GM18498 (cell line): ENCODE data around the gene AREL1.

Experiments used
- ATAC-seq: cut with Tn5 transposase; IDR thresholded peaks from one replicate; pipeline ENCODE4 v1.9.1; 2021; ENCODE audit warnings: mild to moderate bottlenecking, moderate library complexity; ENCODE audit not compliant: unreplicated experiment

AREL1 gene

DNA sequence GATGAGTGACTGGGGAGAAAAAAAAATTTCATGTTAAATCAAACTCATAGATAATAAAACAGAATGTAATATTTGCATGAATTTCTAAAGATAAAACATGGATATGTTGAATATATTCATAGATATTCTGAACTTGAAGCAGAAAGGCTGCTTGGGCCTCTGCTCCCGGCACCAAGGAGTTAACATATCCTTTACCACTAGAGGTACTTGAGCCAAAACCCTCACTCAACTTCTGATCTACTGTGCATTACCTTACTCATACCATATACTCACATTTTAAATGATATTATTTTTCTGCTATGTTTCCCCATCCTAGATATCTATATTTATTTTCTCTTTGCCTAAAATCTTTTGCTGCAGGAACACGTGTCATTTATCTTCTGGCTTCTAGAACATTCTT is 14.9 kb downstream of the AREL1 start:
- ATAC-seq, result no peak

DNA sequence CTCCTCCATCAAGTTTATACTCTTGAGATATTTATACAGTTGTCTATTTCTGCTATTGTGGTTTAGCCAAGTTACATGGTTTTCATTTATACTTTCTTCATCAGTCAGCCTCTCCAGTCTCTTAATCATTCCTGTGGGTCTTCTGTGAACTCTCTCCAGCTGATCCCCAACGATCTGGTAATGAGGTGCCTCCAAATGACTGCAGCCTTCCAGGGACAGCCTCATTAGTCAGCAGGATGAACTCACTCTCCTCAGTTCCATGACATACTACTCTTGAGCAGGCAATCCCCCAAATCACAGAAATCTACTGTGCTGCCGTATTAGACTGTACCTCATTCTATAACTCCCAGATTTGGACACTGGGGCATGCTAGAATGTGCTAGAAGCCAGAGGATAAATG is 15.3 kb downstream of the AREL1 start:
- no peak for ATAC-seq

DNA sequence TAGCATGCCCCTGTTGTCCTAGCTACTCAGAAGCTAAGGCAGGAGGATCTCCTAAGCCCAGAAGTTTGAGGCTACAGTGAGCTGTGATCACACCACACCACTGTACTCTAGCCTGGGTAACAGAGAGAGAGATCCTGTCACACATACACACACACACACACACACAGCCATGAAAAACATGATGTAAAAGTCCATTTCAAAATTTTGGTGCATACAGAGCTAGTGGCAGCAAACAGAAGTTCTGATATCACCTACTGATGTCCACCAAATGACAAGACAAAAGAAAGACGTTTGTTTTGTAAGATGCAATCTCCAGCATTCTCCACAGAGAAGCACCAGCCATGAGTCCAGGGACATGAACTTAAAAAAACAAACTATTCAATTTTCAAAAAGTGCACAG is 15.9 kb downstream of the AREL1 start:
- no peak for ATAC-seq

DNA sequence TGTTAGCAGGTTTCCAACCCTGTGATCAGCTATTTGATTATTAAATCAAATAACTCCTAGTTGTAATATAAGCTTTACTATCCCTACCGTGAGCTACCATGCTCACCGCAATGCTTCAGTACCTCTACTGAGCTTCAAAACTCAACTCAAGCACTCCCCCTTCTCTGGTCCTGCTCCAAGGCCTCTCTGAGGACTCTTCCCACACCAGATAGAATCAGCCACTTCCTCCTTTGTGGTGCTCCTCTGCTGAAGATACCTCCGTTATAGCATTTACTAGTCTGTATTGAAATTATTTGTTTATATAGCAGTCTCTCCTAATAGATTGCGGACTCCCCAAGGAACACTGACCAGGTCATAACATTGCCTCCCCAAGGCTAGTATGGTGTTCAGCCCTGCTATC is 17.5 kb downstream of the AREL1 start:
- no peak for ATAC-seq

DNA sequence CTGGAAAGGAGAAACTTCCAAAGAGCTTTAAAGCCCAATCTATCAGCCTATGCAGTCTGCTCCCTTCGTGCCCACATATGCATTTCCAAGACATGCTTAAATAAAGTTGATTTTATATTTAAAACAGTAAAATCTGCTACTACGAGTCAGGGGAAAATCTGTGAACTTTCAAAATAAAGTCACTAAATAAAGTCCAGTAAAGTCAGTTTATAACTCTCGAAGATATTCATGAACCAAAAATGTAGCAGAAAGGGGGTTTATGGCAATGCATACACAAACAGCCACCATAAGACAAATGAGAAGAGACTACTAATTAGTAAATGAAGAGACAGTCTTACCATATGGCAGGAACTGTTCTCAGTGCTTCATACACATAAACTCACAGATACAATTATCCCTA is 19.7 kb downstream of the AREL1 start:
- ATAC-seq, result no peak

DNA sequence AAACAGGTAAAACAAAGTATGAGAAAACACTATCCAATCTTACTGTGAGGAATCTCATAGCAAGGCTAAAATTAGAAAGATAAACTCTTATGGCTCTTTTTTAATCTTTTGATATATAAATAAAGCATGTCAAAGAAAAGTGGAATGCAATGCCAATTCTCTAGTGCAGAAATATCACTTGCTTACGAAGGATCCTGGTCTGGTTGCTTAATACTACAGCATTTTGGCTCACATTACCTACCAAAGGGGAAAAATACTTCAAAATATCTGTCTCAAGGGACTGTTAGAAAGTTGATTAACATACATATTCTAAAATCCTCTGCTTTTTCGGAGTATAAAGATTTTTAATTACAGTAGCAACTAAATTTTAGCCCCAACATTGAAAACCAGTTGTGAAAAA is 21.4 kb downstream of the AREL1 start:
- ATAC-seq, result no peak

DNA sequence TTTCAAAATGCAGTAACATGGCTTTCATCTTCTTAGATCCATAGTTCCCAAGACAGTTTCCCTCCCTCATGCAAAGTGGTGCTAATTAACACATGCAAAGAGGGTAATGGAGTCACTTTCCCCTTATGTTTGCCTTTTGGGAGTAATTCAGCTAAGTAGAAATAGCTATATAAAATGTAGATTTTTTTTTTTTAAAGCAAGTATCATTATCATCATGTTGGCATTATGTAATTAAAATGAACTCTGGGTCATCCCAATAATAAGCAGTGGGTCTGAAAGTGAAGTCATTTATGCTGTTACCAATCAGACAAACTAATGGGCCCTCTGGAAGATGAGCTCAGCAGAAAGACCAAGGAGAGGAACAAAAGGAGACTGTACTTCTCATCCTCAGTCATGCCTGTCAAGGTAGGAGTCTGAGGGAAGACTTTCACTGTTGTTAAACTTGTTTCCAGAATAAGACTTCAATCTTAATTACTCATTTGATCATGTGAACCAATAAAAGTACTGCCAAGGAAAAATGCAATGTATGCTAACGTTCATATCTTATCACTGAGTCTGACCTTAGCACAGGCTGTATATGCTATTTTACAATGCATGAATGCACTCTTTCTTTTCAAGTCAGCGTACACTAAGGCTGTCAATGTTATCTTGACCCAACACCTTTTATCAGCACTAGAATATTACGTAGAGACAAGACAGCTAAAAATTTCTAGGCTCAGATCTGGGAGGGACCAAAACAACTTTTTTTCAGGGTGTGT is 26.8 kb downstream of the AREL1 start:
- ATAC-seq, result no peak

DNA sequence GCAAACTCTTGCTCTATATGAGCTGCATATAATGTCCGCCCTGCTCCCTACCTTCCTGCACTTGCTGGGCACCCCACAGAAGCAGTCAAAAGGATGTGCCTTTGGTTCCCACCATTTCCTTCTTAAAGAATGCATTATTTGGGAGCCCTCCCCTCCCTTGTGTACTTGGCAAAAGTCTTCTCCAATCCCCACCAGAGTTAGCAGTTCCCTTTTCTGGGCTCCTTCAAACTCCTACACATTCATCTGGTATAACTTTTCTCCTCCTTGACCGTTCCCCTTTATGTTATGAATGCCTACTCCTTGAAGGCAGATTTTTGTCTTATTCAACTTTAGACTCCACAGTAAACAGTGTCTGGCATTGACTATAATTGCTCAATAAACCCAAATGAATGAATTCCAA is 27.8 kb downstream of the AREL1 start:
- ATAC-seq, result no peak

DNA sequence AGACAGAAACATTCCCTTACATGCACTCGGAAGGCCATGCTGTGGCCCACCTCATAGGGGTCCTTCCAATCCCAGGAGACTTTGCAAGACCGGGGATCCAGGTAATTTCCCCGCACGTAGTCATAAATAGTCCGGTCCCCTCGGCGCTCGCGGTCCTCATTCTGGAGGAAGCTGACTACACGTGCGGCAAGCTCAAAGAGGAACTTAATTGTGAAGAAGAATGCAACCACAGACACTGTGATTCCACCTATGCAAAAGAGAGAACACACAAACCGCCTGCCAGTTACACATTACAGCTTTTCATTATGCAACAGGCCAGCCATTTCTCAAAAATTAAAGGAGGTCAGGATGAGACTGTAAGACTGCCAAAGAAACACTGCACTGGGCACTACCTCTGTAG is 28.4 kb downstream of the AREL1 start:
- ATAC-seq, result no peak

DNA sequence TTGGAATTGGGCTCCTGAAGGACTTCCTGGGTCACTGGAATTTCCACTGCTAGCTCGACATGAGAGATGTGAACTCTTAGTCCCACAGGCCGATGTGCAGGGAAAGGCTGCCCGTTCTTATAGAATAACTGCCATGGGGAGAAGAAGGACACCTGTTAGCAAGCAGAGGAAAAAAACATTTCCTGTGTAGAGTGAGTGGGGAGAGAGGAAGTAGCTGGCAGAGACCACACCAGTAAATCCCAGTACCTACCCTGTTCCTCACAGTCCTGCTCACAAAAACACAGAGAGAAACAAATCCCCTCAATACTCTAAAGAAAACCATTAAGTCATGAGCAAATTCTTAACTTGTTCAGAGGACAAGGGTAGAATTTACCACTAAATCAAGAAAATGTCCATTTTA is 29.5 kb downstream of the AREL1 start:
- no peak for ATAC-seq

DNA sequence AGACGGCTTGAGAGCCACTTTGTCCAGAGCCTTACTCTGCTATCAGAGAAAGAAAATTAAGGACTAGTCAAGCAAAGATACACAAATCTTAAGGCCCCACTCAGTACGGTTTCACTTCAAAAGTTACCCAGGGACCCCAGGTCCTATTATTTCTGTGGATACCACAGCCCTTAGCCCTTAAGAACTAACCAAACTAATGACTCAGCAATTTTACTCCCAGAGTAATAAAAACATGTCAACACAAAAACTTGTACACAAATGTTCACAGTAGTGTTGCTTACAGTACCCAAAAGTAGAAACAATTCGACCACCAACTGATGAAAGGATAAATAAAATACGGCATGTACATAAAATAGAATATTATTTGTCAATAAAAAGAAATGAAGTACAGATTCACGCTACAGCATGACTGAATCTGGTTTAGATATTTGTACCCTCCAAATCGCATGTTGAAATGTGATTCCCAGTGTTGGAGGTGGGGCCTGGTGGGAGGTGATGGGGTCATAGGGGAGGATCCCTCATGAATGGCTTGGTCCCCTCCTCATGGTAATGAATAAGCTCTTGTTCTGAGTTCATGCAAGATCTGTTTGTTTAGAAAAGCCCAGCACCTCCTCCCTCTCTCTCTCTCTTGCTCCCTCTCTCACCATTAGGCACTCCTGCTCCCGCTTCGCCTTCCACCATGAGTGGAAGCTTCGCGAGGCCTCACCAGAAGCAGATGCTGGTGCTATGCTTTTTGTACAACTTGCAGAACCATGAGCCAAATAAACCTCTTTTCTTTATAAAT is 30.5 kb downstream of the AREL1 start:
- no peak for ATAC-seq

DNA sequence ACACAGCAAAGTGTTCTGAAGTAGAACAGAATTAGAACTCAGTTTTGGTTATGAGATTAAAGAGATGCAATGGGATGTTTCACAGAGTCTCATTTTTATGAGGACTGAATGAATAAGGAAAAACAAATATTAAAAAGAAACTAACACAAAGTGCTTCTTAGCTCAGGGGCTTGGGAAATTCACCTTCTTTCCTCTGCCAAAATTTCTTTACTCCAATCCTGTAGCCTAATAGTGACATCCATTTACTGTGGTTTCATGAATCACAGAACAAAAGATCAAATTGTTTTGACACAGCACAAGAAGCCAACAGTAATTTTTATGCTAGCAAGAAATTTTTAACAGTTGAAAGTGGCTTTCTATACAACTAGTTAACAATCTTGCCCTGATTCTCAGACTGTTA is 37.7 kb downstream of the AREL1 start:
- ATAC-seq, result no peak

DNA sequence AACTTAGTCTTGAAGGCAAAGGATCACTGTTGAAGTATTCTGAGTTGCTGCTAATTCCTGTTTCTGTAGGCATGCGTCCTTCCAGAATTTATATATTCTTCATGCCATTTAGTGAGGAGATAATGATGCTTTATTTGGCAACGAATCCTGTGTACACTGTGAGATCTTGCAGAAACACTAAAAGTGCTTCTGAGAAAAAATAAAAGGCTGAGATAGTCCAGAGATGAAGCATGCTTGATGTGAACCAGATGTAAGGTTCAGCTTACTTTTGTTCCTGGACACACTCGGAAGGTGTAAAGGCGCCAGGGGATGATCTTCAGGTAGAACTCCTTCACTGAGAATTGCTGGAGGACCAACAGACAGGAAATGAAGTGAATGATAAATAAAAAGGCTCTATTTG is 39.1 kb downstream of the AREL1 start:
- ATAC-seq, result no peak

DNA sequence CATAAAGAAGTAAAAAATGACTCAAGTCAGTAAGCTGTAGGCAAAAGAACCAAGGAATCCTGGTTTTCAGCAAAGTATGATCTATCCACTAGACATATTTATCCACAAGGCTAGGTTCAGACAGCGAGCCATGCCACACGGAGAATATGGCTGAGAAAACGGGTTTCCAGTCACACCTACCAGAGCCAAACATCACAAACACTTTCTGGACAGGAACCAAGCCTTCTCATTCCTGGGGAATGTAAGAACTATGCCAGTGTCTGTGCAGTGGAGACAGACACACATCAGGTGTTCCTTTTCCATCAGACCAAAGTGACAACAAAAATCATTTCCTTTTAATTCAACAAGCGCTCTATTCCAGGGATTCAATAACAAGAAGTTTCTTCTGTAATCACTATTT is 41.1 kb downstream of the AREL1 start:
- no peak for ATAC-seq

DNA sequence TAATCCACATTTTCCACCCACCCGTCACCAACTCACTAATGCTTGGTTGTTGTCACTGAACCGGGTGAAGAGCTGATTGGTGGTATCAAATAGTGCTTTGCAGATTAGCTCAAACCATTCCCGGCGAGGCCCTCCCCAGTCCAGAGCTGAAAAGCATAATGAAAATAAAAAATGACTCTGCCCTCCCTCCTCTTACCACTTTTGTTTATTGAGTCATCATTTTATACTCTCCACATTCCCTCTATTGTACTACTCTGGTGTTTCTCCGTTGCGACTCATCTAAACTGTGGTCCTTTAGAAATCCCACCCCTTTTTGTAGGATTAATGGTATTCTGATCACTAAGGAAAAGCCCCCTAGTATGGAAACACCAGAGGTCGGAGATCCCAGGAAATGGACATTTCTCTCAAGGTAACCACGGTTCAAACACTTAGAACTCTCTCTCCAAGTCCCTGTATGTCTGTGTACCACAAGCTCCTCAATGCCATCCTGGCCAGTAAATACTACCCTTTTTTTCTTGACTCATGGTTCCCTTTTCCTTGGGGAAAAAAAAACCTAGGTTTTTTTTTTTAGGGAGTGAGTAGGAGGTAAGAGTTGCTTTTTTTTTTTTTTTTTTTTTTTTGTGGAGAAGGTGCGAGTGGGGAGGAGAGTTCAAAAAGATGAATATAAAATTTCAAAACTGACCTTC is 42.0 kb downstream of the AREL1 start:
- no peak for ATAC-seq

DNA sequence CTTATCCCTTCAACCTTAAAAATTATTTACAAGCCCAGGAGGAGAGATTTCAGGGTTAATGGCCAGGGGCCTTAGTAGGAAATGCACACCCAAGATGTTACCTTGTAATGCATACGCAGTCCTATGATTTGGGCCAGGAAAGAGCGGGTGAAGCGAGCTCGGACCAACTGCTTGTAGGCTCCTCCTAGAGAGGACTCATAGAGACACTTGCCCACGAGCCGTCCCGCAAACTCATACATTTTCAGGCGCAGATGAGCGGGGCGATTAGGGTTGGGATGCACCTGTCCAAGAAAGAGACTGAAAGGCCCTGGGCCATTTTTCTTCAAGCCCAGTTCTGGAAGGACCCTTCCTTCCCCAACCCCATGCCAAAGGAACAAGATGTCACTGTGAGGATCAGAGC is 43.0 kb downstream of the AREL1 start:
- no peak for ATAC-seq

DNA sequence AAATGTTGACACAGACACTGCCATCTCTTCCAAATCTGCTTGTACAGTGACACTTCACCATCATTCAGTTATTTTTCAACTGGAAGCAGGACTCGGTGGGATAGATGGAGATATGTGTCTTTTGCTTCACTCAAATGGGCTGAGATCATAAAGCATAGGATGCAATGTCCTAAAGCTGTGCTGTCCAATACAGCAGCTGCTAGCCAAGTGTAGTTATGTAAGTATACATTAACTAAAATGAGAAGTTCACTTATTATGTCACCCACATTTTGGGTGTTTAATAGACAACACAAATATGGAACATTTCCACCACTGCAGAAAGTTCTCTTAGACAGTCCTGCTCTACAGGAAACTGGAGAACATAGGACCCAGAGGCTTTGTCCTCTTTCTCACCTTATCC is 43.6 kb downstream of the AREL1 start:
- no peak for ATAC-seq

DNA sequence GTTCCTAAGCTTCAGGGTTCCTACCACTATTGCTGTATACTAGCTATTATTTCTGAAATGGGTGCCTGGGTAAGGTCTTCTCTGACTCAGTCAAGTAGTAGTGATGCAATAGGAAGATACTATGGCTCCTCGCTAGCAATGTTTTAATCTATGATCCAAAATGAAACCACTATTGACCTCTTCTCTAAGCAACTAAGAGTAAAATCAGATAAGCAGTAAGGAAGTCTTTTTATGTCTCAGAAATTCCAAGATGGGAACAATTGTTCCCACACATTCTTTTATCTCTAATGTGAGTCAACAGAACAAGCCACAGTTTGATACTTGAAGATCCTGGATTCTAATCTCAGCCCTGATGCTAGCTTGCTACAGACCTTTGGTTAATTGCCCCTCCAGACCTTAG is 45.1 kb downstream of the AREL1 start:
- no peak for ATAC-seq

DNA sequence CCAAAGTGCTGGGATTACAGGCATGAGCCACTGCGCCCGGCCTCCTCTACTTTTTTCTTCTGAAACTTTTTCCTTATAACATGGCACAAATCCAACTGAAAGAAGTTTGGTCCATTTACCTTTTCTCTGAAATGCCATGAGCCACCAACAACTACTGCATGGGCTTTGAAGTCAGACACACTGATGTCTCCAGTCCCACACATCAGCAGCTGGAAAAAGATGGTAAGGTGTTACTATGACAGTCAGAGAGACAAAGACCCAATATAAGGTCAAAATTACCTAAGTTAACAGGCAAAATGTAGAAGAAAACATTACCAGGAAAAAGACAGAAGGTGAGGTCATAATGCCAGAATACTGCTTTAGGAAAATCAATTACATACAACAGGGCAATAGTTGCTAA is 48.2 kb downstream of the AREL1 start:
- no peak for ATAC-seq

DNA sequence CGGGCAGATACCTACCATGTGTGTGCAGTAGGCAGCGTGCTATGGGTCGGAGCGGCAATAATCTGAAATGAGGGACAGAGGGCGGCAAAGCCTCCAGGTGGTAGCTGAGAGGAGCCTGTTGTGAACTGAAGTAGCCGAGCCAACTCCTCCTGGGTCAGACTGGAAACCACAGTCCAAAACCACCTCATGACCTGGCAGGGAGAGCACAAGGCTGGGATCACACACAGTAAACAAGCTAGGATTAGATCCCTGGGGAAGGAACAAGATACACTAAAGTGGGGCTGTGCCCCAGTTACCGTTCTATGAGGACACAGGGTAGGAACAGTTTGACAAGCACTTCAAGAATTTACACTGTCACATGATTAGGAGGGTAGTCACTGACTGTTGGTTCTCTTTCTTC is 49.0 kb downstream of the AREL1 start:
- no peak for ATAC-seq

DNA sequence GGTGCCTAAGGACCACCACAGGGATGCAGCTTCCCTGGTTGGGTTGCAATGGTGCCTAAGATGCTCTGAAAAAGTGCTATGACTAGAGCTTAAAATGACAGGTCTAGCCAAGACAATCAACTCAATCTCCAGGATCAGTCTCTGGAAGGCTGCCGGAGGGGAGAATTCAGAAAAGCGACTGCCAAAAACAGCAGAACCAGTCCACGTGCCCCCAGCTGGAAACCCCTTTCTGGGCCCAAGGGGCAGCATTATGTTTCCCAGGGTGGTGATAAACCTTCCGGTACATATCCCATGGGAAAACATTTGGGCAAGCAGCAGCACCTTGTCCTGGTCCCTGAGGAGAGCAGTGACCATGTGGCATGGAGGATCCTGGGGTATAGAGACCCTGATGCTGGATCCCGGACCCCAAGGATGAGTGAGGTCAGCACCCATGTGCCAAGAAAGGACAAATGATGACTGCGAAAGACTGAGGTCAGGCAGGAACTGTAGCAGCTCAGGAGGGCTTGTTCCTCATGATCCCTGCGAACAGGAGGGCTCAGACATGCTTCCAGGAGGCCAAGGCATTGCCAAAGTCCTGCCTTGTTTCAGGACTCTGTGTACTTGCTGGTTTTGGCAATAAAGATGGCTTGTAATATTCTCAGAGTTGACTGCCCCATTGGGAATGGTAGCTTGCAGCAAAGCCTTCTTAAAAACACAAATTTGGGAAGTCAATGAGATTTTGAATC is 51.0 kb downstream of the AREL1 start:
- ATAC-seq, result no peak
